GM19467 (cell line): Measurements from ENCODE around the gene SF3A2.
A peak's percentile ranks its signal among the peaks of the same experiment; 100 is the strongest.
"Not testable (repeated sequence)": the region's sequence is repeated elsewhere in the genome, so short reads cannot be mapped to it uniquely, and the experiment has no call there.

Experiments
- ATAC-seq: cut with Tn5 transposase; IDR thresholded peaks from one replicate; pipeline ENCODE4 v1.9.1; 2021; ENCODE audit warnings: mild to moderate bottlenecking, moderate library complexity; ENCODE audit not compliant: unreplicated experiment

SF3A2 gene, protein sequence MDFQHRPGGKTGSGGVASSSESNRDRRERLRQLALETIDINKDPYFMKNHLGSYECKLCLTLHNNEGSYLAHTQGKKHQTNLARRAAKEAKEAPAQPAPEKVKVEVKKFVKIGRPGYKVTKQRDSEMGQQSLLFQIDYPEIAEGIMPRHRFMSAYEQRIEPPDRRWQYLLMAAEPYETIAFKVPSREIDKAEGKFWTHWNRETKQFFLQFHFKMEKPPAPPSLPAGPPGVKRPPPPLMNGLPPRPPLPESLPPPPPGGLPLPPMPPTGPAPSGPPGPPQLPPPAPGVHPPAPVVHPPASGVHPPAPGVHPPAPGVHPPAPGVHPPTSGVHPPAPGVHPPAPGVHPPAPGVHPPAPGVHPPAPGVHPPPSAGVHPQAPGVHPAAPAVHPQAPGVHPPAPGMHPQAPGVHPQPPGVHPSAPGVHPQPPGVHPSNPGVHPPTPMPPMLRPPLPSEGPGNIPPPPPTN

DNA sequence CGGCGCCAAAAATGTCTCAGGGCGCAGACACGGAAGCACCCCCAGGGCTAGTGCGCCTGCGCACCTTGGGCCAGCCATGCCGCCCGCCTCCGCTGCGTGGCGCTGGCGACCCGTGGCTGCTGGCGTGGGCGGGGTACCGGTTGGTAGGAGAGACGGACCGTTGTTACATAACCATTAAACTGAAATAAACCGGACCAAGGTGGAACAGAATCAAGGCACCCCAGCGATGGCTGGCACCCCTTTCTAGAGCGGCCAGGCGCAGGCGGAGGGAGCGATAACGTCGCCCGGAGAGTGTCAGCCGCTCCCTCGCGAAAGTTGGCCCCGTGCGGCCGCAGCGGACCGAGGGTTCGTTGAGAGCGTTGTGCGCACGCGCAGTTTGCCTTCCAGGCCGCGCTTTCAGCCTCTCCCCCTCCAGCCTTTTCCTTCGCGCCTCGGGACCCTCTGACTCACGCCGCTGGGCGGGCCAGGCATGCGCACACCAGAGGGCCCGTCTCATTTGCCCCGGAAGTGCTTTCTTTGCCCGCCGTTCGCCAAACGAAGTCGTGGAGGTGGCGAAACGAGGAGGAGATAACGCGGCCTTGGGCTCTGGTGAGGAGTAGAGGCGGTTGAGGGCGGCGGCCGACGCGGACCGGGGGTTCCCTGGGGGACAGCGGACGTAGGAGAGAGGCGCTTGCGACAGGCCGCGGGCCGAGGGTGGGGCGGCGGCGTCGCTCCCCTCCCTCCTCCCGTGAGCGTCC, at the start of gene SF3A2, which contains the start of gene PLEKHJ1:
Gene SF3A2, plus strand, starts transcription at position 511 of the 737 bp plus-strand sequence. CDS start 6,595 bp downstream, outside the sequence.
Gene PLEKHJ1, minus strand, starts transcription at position 16 of the 737 bp plus-strand sequence. CDS start 81 bp downstream, outside the sequence.
- peak; percentile 62 for ATAC-seq

GRCh38 chr19:2187159-2187558, 49.5 kb upstream of the SF3A2 start:
- ATAC-seq = no peak

- ATAC-seq = no peak
Observed at GRCh38 chr19:2188708-2189385, 47.8 kb upstream of the SF3A2 start.

- ATAC-seq = no peak
Observed at GRCh38 chr19:2189880-2190279, 46.7 kb upstream of the SF3A2 start.

DNA sequence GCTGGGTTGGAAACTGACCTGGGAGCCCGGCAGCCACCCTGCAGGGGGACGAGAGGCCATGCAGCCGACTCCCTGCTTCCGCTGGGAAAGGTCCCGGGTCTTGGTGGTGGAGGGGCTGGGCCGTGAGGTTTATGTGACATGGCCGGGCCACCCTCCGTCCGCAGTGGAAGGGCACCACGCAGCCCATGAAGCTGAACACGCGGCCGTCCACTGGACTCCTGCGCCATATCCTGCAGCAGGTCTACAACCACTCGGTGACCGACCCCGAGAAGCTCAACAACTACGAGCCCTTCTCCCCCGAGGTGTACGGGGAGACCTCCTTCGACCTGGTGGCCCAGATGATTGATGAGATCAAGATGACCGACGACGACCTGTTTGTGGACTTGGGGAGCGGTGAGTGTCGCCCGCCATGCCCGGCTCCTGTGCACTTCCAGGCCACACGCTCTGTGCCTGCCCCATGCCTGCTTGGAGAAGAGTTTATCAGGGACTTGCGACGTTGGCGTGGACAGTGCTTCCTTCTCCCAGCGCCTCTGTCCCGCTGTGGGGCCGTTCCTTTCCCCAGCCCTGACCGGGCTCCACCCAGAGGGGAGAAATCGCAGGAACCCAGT, 45.7 kb upstream of the SF3A2 start:
- no peak for ATAC-seq

DNA sequence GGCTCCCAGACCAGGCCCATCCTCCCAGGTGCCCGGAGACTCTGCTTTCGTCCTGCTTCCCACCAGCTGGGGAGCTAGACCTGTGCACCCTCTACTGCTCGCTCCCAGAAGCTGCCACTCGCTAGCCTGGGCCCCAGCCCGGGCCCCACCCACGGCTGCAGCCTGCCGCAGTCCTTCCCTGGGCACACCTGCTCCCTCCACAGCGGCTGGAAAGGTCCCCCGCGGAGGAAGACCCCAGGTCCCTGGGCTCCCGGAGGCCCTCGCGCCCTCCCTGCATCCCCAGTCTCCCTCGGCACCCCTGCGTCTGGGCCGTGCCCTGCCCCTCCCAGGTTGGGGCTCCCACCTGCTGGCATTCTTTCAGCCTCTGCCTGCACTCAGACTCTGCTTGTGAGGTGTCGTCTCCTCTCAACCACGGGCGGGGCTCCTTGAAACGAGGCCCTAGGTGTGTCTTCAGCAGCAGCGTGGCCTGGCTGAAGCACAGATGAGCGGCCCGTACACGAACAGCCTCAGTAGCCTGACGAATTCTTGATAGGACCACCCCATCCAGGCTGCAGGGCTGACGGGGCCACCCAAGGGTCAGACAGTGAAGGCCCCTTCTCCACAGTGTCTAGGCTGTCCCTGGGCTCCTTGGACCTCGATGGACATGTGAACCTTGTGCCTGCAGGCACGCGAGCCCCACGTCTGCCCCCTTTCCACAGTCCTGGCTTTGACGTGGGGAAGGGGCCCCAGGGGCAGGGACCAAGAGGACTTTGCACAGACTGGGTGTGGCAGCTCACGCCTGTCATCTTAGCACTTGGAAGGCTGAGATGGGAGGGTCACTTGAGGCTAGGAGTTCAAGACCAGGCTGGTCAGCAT, 44.9 kb upstream of the SF3A2 start:
- no peak for ATAC-seq

GRCh38 chr19:2192862-2193261, 43.8 kb upstream of the SF3A2 start:
- no peak for ATAC-seq

GRCh38 chr19:2193807-2194206, 42.8 kb upstream of the SF3A2 start:
- ATAC-seq = no peak

DNA sequence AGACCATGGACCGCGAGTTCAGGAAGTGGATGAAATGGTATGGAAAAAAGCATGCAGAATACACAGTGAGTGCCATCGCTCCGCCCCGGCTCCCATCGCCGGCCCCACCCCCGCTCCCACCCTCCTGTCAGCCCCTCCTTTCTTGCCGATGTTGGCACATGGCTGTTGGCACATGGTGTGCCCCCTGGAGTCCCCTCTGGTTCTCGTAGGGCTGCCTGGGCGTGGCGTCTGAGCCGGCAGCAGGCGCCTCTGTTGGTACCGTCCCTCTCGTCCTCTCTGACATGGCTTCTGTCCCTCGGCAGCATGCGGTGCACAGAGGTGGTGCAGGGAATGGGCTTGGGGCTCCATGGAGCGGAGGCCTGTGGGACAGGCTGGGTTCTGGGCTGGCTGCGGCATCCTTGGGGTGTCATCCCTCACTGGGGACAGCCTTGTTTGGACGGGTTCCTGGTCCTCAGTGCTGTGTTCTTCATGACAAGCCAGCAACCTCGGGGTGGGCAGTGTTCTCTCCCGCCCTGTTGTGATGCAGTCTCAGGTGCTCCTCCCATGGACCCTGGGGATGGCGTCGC, 42.0 kb upstream of the SF3A2 start:
- no peak for ATAC-seq

DNA sequence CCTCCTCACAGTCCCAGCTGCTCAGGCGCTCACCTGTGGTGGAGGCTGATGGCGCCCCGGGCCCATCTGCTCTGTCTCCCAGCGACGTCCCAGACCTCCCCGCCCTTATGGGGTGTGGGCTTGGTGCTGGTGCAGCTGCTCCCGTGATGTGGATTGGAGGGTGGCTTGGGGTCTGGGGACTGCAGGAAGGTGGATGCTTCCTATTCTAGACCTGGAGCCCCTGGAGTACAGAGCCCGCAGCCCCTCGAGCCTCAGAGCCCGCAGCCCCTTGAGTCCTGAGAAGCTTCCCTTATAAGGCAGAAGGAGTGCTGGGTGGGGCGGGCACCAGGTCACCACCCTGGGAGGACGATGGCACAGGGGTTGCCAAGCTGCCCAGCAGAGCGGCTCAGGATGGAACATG, 41.3 kb upstream of the SF3A2 start:
- ATAC-seq = no peak

DNA sequence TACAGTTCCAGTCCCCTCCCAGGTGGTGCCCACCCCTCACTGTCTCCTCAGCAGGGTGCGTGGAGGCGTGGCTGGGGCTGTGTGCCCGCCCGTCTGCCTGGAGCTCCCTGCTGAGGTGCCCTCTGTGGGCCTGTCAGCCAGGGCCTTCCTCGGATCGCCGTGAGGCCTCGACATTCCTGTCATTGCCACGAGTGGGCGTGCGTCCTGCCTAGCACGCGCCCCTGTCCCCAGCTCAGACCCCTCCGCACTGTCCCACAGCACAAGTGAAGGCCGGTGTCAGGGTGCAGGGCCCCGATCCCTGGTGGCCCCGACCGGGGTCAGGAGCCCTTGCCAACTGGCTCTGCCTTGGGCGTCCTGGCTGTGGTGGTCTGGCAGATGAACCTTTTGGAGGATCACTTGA, 40.7 kb upstream of the SF3A2 start:
- ATAC-seq = no peak

GRCh38 chr19:2197270-2197669, 39.4 kb upstream of the SF3A2 start:
- no peak for ATAC-seq

DNA sequence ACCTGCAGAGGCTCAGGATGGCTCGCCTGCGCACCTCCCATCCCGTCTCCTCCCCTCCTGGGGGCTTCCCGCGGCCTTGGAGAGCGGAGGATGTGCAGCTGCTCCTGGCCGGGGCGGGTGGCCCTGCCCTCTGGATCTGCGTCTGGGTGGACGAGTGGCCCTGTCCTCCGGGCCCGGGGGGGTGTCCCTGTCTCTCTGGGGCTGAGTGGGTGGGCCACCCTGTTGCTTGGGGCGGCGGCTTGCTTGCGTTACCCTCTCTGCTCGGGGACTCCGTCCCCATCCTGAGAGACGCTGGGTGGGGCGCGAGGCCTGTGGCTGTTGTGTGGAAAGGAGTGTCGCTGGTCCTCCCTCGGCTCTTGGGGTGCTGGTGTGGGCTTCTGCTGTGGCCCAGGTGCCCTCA, 38.3 kb upstream of the SF3A2 start:
- no peak for ATAC-seq

DNA sequence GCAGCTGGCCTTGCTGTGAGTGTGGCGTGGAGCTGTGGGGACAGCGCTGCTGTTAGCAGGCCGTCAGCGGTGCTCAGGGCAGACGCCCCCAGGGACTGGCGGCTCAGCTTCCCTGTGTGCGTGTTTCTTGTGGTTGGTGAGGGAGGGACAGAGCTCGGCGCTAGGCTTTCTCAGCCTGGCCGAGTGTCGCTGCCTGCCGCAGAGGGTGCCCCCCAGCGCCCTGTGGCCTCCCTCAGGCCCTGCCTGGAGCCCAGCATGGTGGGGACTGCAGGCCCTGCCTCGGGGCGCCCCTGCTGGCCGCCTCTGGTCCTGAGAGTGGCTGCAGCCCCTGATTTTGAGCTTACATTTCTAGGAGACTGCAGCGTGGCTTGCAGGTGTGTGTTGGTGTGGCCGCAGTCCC, 37.4 kb upstream of the SF3A2 start:
- no peak for ATAC-seq

GRCh38 chr19:2199861-2200623, 36.6 kb upstream of the SF3A2 start:
- no peak for ATAC-seq

DNA sequence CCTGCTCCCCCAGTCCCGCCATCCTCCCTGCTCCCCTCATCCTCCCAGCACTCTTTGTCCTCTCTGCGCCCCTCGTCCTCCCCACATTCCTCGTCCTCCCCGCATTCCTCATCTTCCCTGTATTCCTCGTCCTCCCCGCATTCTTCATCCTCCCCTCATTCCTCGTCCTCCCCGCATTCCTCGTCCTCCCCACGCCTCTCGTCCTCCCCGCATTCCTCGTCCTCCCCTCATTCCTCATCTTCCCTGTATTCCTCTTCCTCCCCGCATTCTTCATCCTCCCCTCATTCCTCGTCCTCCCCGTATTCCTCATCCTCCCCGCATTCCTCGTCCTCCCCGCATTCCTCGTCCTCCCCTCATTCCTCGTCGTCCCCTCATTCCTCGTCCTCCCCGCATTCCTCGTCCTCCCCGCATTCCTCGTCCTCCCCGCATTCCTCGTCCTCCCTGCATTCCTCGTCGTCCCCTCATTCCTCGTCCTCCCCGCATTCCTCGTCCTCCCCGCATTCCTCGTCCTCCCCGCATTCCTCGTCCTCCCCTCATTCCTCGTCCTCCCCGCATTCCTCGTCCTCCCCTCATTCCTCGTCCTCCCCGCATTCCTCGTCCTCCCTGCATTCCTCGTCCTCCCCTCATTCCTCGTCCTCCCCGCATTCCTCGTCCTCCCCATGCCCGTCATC, 35.9 kb upstream of the SF3A2 start:
- not testable (repeated sequence) for ATAC-seq

DNA sequence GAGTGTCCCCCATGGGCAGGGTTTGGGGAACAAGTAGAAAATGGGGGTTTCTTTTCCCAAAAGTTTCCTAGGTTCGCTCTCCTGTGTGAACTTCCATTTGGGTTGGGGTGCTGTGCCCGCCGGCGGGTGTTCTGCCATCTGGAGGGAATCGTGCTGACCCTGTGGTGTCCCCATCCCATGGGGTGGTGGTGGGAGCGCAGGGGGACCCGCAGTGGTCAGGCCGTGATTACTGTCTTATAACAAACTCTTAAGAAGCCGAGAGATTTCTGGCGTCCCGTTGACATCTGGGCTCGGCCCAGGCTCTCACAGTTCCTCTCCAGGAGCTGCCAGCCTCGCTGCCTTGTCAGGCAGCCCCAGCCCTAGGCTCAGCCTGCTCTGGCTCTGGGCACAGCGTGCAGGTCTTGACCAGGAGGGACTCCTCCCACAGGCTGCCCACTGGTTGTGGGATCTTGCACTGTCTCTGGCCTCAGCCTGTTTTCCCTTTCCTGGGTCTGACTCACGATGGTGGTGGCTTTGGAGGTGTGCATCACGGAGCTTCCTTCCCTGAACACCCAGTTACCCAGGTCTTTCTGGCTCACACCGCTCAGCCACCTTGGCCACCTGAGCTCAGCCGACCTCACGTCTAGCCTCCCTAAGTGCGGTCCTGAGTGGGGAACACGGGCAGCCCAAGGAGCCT, 35.0 kb upstream of the SF3A2 start:
- no peak for ATAC-seq

DNA sequence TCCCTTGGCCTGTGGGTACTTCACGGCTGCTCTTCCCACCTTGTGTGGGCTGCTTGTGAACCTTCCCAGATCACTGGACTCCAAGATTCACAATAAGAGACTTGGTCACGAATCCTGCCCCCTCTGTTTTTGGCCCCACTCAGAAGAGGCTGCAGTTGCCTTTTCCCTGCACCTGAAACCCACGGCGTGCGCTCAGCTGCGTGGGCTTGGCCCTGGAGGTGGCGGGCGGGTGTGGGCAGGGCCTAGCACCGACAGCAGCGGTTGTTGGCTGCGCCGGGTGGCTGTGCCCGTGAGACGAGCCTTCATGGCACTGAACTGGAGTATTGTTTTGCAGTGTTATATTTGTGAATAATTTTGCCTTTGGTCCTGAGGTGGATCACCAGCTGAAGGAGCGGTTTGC, 34.3 kb upstream of the SF3A2 start:
- no peak for ATAC-seq
